Measurements from ENCODE around the gene CSN1S1.
"Not testable (repeated sequence)": the region's sequence is repeated elsewhere in the genome, so short reads cannot be mapped to it uniquely, and the experiment has no call there.

Gene CSN1S1, protein sequence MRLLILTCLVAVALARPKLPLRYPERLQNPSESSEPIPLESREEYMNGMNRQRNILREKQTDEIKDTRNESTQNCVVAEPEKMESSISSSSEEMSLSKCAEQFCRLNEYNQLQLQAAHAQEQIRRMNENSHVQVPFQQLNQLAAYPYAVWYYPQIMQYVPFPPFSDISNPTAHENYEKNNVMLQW

DNA sequence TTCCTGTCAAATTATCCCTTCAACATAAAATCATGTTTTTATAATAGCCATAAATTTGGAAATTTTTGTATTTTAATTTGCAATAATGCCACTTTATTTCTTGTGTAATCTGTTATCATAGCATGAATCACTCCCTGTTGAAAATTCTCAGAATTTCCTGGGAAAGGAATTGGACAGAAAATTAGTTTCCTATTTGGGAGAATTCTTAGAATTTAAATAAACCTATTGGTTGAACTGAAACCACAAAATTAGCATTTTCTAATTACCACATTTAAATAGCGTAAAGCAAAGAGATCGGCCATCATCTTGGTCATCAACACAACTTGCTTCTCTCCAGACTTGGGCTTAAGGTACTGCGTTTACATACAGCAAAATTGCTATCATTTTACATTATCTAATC lies at the start of gene CSN1S1:
CSN1S1 (plus strand) TSS at position 301 of the 400 bp plus-strand sequence. CDS start 1,488 bp downstream, outside the sequence.
- DNase-seq (ENCODE audit: low read depth), result no peak

DNA sequence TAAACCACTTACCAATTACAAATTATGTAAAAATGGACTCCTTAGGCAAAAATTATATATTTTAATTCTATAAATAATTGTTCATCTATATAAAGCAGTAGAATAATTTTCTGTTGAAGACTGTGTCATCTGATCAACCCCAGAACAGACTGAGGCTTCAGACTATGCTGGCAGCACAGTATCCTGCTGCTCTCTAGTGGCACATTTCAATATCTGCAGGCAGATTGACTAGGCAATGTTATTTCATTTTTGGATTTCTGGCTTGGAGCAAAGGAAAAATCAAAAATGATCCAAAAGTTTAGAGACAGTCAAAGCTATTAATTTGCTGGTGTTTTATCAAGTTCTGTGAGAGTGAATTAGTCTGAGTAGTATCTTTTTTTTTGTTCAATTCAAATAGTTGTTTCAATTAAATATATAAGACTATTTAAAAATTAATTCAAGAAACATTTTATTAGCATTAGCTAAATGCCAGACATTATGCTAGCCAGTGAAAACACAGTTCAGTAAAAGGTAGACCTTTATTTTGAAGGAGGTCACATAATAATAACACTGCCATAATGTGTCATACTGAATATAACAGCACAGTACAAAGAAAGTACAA lies 49.6 kb upstream of the CSN1S1 start:
- no peak for DNase-seq (ENCODE audit: low read depth)

DNA sequence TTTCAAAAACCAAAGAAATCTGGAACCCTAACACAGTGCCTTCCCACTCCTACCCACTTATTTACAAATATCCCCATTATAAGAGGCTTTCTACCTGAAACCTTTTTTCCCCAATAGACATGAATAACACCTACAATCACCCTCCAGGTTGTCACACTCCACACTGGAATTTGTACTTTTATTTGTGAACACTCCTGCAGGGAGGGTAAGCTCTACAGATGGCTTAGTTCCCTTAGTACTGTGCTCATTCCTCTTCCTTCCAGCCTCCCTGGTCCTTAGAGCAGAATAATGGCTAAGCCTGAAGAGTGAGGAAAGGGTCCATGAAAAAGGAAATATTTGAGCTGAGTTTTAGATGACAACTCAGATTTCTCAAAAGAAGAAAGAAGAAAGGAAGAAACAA lies 48.7 kb upstream of the CSN1S1 start:
- DNase-seq (ENCODE audit: low read depth), result no peak

DNA sequence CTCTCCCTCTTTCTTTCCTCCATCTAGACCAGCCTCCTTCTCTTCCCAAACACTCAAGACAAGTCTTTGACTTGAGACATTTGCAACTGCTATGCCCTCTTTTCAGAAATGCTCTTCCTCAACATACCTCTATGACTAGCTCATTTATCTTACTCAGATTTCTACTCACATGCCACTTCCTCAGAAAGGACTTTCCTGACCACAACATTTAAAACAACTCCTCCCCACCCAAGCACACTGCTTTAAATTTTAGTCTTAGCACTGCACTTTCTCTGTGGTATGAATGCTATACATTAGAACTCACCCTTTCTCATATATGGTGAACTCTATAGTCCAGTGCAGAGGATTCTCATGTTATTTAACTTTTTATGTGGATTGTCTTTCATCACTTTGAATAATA lies 42.5 kb upstream of the CSN1S1 start:
- no peak for DNase-seq (ENCODE audit: low read depth)

DNA sequence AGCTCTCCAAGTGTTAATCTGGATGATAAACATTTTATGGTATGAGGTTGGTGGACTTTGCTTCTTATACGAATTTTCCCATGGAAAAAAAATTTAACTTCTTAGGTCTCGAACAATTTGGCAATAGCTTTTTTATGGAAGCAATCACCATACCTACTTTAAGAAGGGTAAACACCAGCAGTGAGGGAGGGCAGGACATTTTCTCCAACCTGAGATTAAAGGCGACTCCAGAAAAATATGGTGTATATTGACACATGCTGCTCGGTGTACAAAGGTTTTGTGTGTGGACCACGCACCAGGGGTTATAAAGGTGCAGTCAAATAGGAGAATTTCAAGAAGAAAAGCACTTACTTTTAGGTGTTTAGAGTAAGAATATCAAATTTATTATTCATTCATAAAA lies 36.7 kb upstream of the CSN1S1 start:
- no peak for DNase-seq (ENCODE audit: low read depth)

DNA sequence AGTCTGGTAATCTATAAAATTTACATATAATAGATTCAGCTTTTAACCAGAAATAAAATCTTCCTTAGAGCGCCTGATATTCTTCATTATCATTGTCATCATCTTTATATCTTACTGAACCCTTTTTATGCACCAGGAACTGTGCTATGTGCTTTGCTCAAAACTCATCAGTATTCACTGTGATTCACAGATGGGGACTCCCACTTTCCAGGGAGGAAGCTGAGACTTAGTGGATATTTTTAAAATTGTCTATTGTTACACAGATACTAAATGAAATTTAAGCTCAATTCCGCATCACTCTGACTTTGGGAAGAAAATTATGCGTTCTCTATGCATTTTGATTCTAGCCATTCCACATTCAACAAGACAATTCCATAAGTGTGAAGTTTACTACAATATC lies 36.1 kb upstream of the CSN1S1 start:
- no peak for DNase-seq (ENCODE audit: low read depth)

DNA sequence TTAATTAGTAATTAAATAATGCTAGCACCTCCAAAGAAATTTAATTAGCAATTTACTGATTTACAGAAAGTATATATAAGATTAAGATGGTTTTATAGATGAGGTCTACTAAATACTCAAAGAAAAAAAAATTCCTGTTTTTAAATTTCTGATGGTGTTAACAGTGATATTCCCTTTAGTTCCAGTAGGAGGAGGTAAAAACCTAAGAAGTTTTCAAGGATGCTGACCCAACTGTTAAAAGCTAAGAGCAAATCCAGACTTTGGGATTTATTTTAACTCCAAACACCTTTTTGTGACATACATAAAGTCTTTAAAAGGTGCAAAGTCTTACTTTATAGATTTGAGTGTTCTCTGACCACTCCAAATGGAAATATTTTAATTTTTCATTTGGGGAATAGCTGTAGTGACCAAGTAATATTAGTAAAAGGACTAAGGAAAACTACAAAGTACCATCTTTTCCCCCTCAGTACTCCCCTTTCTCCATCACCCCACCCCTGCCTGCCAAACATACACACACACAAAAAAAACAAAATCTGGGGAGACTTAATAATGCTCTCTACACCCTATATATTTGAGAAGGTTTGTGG lies 34.2 kb upstream of the CSN1S1 start:
- DNase-seq (ENCODE audit: low read depth), result no peak

DNA sequence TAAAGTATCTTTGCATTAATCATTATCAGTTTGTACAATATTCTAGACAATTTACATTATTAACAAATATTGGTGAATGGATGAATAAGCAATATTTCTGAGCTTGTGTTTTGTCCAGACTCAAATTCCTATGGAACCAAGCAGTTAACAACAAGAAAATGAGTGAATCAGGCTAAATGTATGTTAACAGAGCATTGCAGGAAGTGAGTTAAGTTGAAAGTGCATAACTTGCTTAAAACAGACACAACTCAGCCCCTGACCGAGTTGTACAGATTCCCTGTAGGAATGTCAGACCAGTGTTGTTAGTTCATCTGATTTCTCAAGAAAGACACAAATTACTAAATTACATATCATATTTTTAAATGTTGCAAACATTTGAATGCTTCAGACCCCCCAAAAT lies 23.7 kb upstream of the CSN1S1 start:
- DNase-seq (ENCODE audit: low read depth), result no peak

DNA sequence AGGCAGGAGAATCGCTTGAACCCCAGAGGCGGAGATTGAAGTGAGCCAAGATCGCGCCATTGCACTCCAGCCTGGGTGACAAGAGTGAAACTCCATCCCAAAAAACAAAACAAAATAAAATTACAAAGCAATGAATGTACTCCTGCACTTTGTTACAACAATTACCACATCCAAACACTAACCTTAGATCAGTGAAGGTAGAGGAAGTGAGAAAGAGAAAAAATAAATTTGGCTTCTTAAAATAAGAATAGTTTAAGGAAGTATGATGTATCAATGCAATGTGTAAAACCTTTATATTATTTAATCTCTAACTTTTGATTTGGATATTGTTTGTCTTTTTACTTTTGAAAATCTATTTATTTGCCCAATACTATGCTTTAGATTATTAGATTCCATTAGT lies 21.7 kb upstream of the CSN1S1 start:
- no peak for DNase-seq (ENCODE audit: low read depth)

DNA sequence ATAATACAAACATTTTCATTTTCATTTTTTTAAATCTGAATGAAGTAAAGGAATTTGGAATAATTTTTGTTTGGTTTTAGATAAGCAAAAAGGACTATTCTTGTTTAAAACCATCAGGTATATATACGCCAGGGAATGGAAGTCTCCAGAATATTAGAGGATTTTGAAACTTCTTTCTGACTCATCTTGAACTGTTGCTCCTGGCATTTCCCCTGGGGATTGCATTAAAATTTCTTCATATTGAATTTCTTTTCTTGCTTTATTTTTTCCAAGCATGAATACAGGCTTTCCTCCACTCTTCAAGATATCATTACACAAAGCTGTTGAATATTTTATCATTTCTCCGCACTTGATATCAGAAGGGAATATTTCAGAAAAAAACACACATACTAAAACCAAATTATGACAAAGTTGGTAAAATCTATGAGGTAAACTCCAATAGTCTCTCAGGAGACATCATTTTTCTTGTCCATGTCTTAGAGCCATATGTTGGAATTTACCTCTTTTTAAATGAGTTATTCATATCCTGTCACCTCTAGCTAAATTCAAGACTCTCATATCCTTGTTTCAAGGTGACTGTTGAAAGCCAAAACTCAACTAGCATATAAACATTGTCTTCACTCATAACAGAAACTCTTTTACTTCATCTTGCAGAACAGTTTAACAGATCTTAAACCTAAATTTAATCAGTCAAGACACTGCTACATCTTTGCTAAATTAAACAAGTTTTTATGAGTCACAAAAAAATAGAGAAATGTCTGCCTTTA lies 20.7 kb upstream of the CSN1S1 start:
- no peak for DNase-seq (ENCODE audit: low read depth)

DNA sequence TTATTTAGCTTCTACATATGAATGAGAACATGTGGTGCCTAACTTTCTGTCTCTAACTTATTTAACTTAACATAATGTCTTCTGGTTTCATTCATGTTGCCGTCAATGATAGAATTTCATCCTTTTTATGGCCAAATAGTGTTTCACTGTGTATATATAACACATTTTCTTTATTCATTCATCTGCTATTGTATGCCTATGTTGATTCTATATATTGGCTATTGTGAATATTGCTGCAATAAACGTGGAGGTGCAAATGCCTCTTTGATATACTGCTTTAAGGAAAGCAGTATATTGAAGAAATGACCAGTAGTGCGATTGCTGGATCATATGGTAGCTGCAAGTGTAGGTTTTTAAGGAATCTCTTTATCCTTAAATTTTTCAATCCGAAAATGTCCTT lies 10.0 kb upstream of the CSN1S1 start:
- DNase-seq (ENCODE audit: low read depth), result no peak

DNA sequence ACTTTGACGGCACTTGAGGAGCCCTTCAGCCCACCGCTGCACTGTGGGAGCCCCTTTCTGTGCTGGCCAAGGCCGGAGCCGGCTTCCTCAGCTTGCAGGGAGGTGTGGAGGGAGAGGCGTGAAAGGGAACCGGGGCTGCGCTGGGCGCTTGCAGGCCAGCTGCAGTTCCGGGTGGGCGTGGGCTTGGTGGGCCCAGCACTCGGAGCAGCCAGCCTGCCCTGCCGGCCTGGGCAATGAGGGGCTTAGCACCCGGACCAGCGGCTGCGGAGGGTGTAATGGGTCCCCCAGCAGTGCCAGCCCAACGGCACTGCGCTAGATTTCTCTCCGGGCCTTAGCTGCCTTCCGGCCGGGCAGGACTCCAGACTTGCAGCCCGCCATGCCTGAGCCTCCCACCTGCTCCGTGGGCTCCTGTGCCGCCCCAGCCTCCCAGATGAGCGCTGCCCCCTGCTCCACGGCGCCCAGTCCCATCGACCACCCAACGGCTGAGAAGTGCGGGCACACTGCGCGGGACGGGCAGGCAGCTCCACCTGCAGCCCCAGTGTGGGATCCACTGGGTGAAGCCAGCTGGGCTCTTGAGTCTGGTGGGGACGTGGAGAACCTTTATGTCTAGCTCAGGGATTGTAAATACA lies 7.0 kb upstream of the CSN1S1 start:
- not testable (repeated sequence) for DNase-seq (ENCODE audit: low read depth)

DNA sequence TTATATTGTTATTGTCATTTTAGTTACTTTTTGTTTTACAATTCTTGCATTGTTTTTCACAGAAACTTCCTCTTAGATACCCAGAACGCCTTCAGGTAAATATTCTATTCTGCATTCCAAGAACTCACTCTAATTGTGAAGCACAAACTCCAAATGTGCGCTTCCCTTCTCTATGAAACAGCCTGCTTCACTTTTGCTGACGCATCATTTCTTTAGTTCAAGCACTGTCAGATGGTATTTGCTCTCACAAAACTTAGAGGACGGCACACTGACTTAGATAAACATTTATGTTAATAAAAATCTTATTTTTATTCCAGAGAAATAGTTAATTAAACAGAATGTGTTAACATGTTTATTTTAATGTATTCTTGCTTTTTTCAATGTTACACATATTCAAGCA lies 3.3 kb downstream of the CSN1S1 start:
- no peak for DNase-seq (ENCODE audit: low read depth)

DNA sequence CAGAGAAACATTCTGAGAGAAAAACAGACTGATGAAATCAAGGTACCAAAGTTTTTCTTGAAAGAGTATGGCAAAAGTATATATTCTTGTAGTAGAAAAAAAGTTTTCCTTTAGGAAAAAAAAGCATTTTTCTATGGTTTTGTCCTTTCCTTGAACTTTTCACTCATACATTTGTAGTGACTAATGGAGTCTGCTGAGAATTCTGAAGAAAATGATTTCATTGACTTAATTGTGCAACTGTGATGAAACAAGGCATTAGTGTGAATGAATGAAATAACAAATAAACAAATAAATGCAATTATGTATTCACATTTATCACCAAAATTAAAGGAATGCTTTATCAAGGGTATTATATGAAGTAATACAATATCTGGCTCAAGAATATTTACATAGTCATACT lies 5.7 kb downstream of the CSN1S1 start:
- no peak for DNase-seq (ENCODE audit: low read depth)

DNA sequence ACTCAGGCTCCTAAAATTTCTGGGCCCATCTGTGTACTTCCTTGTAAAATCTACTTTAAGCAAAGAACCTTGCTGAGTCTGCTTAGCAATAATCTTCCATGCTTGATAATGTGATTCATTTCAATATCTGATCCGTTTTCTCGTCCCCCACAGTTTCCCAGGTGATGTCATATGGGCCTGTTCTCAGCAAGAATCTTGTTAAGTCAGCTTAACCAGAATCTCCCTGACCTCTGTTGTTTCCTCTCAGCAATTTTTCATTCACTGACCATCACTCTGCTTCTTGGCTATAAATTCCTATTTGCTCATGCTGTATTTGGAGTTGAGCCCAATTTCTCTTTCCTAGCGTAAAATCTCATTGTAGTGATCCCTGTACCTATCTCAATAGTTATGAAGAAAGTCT lies 20.7 kb downstream of the CSN1S1 start:
- no peak for DNase-seq (ENCODE audit: low read depth)

DNA sequence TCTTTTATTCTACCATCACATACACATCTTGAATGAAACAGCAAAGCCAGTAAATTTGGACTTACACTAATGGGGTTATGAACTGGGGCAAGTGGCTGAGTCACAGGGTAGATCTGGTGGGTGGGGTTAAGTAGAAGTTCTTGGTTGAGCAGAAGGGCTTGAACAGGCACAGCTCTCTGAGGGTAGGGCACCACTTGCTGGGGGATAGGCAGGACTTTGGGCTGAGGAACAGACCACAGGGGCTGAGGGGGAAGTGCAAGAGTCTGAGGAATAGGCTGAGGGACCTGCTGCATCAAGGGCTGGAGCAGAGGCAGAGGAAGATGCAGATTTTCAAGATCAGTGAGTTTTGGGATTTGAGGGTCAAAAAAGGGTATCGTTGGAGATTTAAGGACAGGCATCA lies 26.3 kb downstream of the CSN1S1 start:
- no peak for DNase-seq (ENCODE audit: low read depth)

DNA sequence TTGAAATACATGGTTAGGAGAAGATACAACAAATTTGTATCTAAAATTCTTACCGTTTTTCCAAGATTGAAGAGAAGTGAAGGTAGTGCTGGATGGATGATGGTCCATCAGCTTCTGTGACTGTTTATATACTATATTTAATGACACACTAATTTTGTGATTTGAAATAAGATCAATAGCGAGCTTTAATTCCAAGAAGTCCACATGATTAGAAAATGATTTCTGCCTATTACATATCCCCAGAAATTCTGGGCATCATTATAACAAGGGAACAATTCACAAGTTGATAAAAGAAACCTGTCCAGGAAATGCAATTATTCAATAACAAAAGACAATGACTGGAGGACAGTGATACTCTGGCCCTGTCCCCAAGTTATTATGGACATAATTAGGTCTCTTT lies 34.8 kb downstream of the CSN1S1 start, which contains the start of gene CSN2:
CSN2 (minus strand) TSS at position 101 of the 400 bp plus-strand sequence. CDS start 4,733 bp downstream, outside the sequence.
- no peak for DNase-seq (ENCODE audit: low read depth)

DNA sequence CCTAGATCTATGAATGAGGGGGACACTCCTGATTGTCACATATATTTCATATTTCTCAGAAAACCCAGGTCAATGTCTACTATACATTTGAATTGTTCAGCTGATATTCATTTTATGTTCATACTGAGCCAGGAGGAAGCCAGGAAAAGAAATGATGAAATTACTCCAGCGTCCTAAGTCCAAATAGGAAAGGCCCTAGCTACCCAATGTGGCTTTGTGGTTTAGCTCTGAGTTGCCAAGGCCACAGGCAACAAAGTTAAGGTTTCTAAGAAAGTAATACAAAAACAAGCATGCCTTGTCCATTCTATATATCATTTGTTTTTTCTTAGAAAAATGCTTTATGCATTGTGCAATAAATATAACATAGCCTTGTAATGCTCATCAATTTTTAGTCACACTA lies 39.2 kb downstream of the CSN1S1 start:
- DNase-seq (ENCODE audit: low read depth), result no peak

DNA sequence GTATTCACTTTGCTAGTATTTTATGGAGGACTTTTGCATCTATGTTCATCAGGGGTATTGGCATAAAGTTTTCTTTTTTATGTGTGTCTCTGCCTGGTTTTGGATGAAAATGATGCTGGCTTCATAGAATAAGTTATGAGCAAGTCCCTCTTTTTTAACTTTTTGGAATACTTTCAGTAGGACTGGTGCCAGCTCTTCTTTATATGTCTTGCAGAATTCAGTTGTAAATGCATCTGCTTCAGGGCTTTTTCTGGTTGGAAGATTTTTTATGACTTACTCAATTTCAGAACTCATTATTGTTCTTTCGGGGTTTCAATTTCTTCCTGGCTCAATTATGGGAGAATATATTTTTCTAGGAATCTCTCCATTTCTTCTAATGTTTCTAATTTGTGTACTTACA lies 43.8 kb downstream of the CSN1S1 start:
- DNase-seq (ENCODE audit: low read depth), result no peak

DNA sequence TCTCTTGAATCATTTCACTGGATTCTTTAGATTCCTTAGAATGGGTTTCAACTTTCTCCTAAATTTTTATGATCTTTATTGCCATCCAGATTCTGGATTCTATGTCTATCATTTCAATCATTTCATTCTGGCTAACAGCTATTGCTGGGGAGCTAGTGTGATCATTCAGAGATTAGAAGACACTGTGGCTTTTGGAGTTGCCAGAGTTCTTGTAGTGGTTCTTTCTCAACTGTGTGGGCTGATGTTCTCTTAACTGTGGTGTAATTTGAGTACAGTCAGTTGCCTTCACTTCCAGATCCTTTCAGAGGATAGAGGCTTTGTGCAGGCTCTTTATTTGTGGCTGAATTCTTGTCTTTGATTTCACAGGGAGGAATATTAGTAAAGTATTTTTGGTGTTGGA lies 46.7 kb downstream of the CSN1S1 start:
- DNase-seq (ENCODE audit: low read depth), result no peak

DNA sequence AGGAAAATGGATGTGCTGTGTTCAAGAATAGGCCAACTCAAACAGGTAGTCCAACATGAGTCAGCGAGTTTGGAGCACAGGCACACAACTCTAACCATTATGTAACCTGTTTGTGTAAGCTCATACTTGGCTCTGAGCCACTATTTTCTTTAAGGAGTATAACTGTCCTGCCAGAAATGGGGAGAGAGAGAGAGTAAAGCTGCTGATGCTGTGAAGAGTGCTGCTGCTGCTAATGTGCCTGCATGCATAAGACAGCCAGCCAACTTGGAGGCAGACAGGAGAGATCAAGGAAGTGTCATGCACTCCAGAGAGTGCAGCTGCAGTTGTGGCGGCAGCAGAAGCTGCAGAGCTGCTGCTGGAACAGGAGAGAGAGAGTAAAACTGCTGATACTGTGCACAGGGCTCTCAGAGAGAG lies 53.2 kb downstream of the CSN1S1 start:
- DNase-seq (ENCODE audit: low read depth), result no peak

DNA sequence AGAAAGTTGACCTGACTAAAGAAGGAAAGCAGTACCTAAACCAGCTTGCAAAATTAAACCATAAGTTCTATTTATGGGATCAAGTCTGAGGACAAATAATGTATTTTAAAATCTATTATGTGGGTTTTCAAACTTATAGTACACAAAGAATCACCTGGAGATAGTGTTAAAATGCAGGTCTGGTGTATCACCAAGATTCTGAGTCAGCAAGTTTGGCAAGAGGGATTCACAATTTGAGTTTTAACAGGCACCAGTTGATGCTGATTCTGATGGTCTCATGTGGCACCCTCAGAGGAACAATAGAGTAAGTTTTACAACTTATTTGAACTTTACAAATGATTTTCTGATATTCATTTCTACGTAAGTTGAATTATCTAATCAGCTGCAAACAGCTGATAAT lies 55.8 kb downstream of the CSN1S1 start:
- DNase-seq (ENCODE audit: low read depth), result no peak

DNA sequence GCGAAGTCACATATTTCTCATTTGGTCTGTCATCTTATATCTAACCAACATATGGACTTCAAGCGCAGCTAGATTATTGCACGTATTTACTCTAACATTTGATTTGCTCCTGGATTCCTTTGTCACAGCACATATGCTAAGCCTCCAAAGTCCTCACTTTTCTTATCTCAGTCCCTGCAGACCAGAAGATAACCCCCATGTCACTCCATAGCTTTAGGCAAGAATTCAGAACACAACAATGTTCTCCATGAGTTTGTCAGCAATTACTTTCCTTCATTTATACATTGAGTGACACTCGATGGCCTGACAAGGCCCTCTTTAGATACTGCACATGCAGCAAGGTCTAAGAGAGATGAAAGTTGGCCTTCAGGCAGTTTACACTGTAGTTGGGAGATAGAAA lies 60.1 kb downstream of the CSN1S1 start:
- DNase-seq (ENCODE audit: low read depth), result no peak

Measured in stimulated activated CD8-positive, alpha-beta memory T cell treated with anti-CD3 and anti-CD28 coated beads, Interleukin-15, amount 100 ng/mL, for 1 hour (primary cell).